Naive thymus-derived CD4-positive, alpha-beta T cell (primary cell): ENCODE data around the gene CRTC3. TPM values are rescaled to one million over a fixed set of nuclear protein-coding genes. Genes with fewer than 3 reads are reported as not detected.
A peak's percentile ranks its signal among the peaks of the same experiment; 100 is the strongest.
"Not testable (repeated sequence)": the region's sequence is repeated elsewhere in the genome, so short reads cannot be mapped to it uniquely, and the experiment has no call there.

ENCODE experiments used
- ATAC-seq: fragments of 150-1000 bp; cut with Tn5 transposase; 2 replicates; pipeline ENCODE4 v1.10.0; 2021; ENCODE audit warnings: mild to moderate bottlenecking, moderate library complexity
- CTCF ChIA-PET: fragments of 350-600 bp; sonication (Branson Sonifier 250); formaldehyde crosslinking; loops from one replicate; lab custom pipeline; 2021; ENCODE audit warnings: antibody characterized with exemption; lab: Charles Lee
- POLR2A ChIA-PET: fragments of 350-600 bp; sonication (Branson Sonifier 250); formaldehyde crosslinking; loops from one replicate; lab custom pipeline; 2021; ENCODE audit warnings: antibody characterized with exemption, inconsistent platforms; lab: Charles Lee
- DNase-seq, 9 donors: peaks; one replicate each; pipeline versions ENCODE4 v3.0.0 to v3.0.0-alpha.2; 2020 to 2022; ENCODE audit warnings: mixed read lengths in 1 of 9
- H3K27ac ChIP-seq: one replicate; pipeline ENCODE4 v1.7.0; 2013; ENCODE audit warnings: mild to moderate bottlenecking, low read depth, low read length, moderate library complexity
- H3K27me3 ChIP-seq, 2 donors: one replicate each; pipeline ENCODE4 v1.7.0; 2013; ENCODE audit warnings: low read length in 2 of 2, mild to moderate bottlenecking in 2 of 2, moderate library complexity in 2 of 2; ENCODE audit not compliant: control insufficient read depth in 2 of 2, insufficient read depth in 2 of 2
- H3K36me3 ChIP-seq, 3 experiments: 1 replicate in 2 of 3; 2 replicates in 1 of 3; pipeline ENCODE4 v1.7.0; 2013; ENCODE audit warnings: low read length in 3 of 3, mild to moderate bottlenecking in 3 of 3, moderate library complexity in 1 of 3; ENCODE audit not compliant: insufficient read depth in 3 of 3, control insufficient read depth in 2 of 3
- H3K4me1 ChIP-seq, 2 donors: one replicate each; pipeline ENCODE4 v1.7.0; 2013; ENCODE audit warnings: low read length in 2 of 2, mild to moderate bottlenecking in 2 of 2, moderate library complexity in 1 of 2; ENCODE audit not compliant: control insufficient read depth in 2 of 2, insufficient read depth in 2 of 2
- H3K4me3 ChIP-seq: 2 replicates; pipeline ENCODE4 v1.7.0; 2013; ENCODE audit warnings: mild to moderate bottlenecking, low read length
- H3K9me3 ChIP-seq, 3 experiments: 1 replicate in 2 of 3; 2 replicates in 1 of 3; pipeline ENCODE4 v1.7.0; 2013; ENCODE audit warnings: low read length in 3 of 3; ENCODE audit not compliant: control insufficient read depth in 2 of 3
- H3K27ac Mint-ChIP-seq, 9 donors: one replicate each; pipeline ENCODE4 v1.8.0; 2020 to 2022; ENCODE audit warnings: mixed read lengths in 9 of 9, mild to moderate bottlenecking in 8 of 9, moderate library complexity in 5 of 9, inconsistent platforms in 2 of 9
- H3K27me3 Mint-ChIP-seq, 5 donors: one replicate each; pipeline ENCODE4 v1.8.0; 2021 to 2022; ENCODE audit warnings: mixed read lengths in 5 of 5, mild to moderate bottlenecking in 1 of 5
- H3K36me3 Mint-ChIP-seq, 5 donors: one replicate each; pipeline ENCODE4 v1.8.0; 2020 to 2022; ENCODE audit warnings: mixed read lengths in 5 of 5, mild to moderate bottlenecking in 3 of 5, inconsistent platforms in 1 of 5
- H3K4me1 Mint-ChIP-seq, 7 donors: one replicate each; pipeline ENCODE4 v1.8.0; 2020 to 2022; ENCODE audit warnings: mixed read lengths in 7 of 7, mild to moderate bottlenecking in 3 of 7, inconsistent platforms in 1 of 7
- H3K4me3 Mint-ChIP-seq, 10 donors: one replicate each; pipeline ENCODE4 v1.8.0; 2020 to 2022; ENCODE audit warnings: mild to moderate bottlenecking in 10 of 10, mixed read lengths in 10 of 10, moderate library complexity in 6 of 10, inconsistent platforms in 2 of 10
- H3K9me3 Mint-ChIP-seq, 11 donors: one replicate each; pipeline ENCODE4 v1.8.0; 2020 to 2022; ENCODE audit warnings: mixed read lengths in 11 of 11, mild to moderate bottlenecking in 4 of 11, inconsistent platforms in 1 of 11, moderate library complexity in 1 of 11
- intact Hi-C, 2 donors: fragments of 100-400 bp; cut with micrococcal nuclease; formaldehyde crosslinking; loops; one replicate each; pipeline ENCODE4 v1.15.1; 2023
- polyA plus RNA-seq, 2 donors: library from polyadenylated mRNA; unstranded; fragments of 300-500 nt; fragmentation: Illumina TruSeq; gene quantifications; one replicate each; pipeline ENCODE4 v1.2.3, GENCODE V29; 2021
- total RNA-seq, 6 experiments: library from RNA in 5 of 6; stranded (reverse) in 5 of 6; gene quantifications; 1 replicate in 5 of 6; 2 replicates in 1 of 6; pipeline ENCODE4 v1.2.3 and lab custom pipeline; 2021 to 2026

The CRTC3 gene
- total and polyA plus RNA-seq, 7 experiments from 2014 or later, result 40.5 to 132 (median 106) TPM

DNA sequence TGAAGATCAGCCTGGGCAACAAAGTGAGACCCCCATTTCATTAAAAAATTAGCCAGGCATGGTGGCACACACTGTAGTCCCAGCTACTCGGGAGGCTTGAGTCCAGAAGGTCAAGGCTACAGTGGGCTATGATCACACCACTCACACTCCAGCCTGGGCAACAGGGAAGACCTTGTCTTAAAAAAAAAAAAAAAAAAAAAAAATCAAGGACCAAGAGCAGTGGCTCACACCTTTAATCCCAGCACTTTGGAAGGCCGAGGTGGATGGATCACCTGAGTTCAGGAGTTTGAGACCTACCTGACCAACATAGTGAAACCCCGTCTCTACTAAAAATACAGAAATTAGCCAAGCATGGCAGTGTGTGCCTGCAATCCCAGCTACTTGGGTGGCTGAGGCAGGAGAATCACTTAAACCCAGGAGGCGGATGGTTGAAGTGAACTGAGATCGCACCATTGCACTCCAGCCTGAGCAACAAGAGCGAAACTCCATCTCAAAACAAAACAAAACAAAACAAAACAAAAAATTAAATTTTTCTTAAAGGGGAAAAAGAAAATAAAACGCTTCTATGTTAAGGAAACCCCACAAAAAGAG, 138.1 kb downstream of the CRTC3 start:
- H3K27me3 ChIP-seq, H3K27ac ChIP-seq, DNase-seq, H3K9me3 Mint-ChIP-seq, H3K36me3 ChIP-seq, ATAC-seq, H3K4me3 ChIP-seq, H3K9me3 ChIP-seq, CTCF ChIA-PET, H3K27ac Mint-ChIP-seq, H3K4me1 ChIP-seq, intact Hi-C loops: not testable (repeated sequence)
- peaks cover 12 to 52% (median 34%) of the 10 kb centered on the region in 7 donors for H3K4me1 Mint-ChIP-seq
- peak overlapping the region in 1 of 10 donors; percentile 62 for H3K4me3 Mint-ChIP-seq
- peaks cover 0 to 13% (median 6%) of the 10 kb centered on the region in 5 donors for H3K27me3 Mint-ChIP-seq
- peaks cover 0 to 18% (median 0%) of the 10 kb centered on the region in 5 donors for H3K36me3 Mint-ChIP-seq
- POLR2A ChIA-PET, result interaction anchor here (0.6 to 3.7 kb wide), 3 partner anchors 7 to 264 kb away, joined by 3 to 11 read pairs (median 5); no protein-coding TSS in a partner anchor

- Mint-ChIP-seq H3K27ac (peak overlapping the region in 1 of 9 donors; percentile 34), H3K36me3 (peaks cover 0 to 12% (median 0%) of the 10 kb centered on the region in 5 donors), H3K4me1 (peaks cover 6 to 43% (median 20%) of the 10 kb centered on the region in 7 donors)
- ChIA-PET POLR2A (interaction anchor here (3.7 kb wide), 1 partner anchor 8 kb away, joined by 11 read pairs; no protein-coding TSS in a partner anchor), CTCF (interaction anchor here (0.7 to 1.5 kb wide), 3 partner anchors 11 to 182 kb away, joined by 3 to 4 read pairs (median 4); no protein-coding TSS in a partner anchor)
- H3K27ac ChIP-seq, intact Hi-C loops, ATAC-seq, H3K27me3 Mint-ChIP-seq, H3K27me3 ChIP-seq, H3K9me3 ChIP-seq, DNase-seq, H3K36me3 ChIP-seq, H3K4me3 Mint-ChIP-seq, H3K9me3 Mint-ChIP-seq, H3K4me3 ChIP-seq, H3K4me1 ChIP-seq: not testable (repeated sequence)
These were observed 140.9 kb downstream of the CRTC3 start for GRCh38 chr15:90670631-90671030.

DNA sequence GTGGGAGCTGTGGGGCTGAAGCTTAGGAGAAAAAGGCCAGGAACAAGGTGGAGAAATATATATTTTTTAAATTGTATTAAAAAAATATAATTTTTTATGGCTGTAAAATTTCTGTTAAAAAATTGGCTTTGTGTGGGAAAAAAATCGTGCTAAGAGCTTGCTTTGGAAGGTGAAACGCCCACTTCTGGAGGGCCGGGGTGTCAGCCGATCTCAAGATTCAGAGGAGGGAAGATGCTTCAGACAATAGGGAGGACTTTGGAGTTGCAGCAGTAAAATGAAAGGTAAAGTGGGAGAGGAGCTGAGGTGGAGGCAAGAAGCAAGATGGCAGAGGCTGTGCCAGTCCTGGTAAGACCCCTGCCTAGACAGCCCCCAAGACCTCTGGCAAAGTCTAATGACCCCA, 141.5 kb downstream of the CRTC3 start:
- Mint-ChIP-seq H3K4me3 (no peak overlapping the region), H3K9me3 (no peaks in the 10 kb centered on the region), H3K27ac (peak overlapping the region in 1 of 9 donors; percentile 25), H3K27me3 (peaks cover 0 to 7% (median 0%) of the 10 kb centered on the region in 5 donors), H3K4me1 (peaks cover 6 to 40% (median 14%) of the 10 kb centered on the region in 7 donors), H3K36me3 (peaks cover 0 to 13% (median 0%) of the 10 kb centered on the region in 5 donors)
- Histone ChIP-seq H3K27me3 (no peaks in the 10 kb centered on the region), H3K36me3 (no peaks in the 10 kb centered on the region), H3K27ac (no peak overlapping the region), H3K9me3 (no peaks in the 10 kb centered on the region), H3K4me1 (peaks cover 0 to 3% of the 10 kb centered on the region in 2 donors), H3K4me3 (no peak overlapping the region)
- intact Hi-C loops, result no loop called here
- DNase-seq (no peak), ATAC-seq (no peak)
- ChIA-PET POLR2A (interaction anchor here (1.0 kb wide), 1 partner anchor 10 kb away, joined by 3 read pairs; no protein-coding TSS in a partner anchor), CTCF (interaction anchor here (0.7 kb wide), 1 partner anchor 21 kb away, joined by 4 read pairs; no protein-coding TSS in a partner anchor)

DNA sequence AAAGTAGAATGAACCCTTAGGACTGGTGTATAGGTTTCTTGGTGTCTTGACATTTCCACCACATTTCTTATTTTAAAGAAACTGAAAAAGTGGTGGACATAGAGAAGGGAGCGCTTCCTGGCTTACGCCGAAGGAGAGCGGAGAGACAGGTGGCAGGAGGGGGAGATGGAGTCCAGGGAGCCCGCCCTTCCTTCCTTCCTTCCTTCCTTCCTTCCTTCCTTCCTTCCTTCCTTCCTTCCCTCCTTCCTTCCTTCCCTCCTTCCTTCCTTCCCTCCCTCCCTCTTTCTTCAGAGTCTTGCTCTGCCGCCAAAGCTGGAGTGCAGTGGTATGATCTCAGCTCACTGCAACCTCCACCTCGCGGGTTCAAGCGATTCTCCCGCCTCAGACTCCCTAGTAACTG, 143.6 kb downstream of the CRTC3 start:
- intact Hi-C loops, ATAC-seq, H3K27me3 Mint-ChIP-seq, H3K9me3 ChIP-seq, H3K4me3 ChIP-seq, H3K27ac ChIP-seq, H3K36me3 ChIP-seq, H3K27me3 ChIP-seq, H3K27ac Mint-ChIP-seq, H3K4me1 ChIP-seq, H3K9me3 Mint-ChIP-seq, DNase-seq, H3K4me3 Mint-ChIP-seq: not testable (repeated sequence)
- ChIA-PET POLR2A (interaction anchor here (0.6 kb wide), 2 partner anchors 16 to 282 kb away, joined by 3 read pairs; no protein-coding TSS in a partner anchor), CTCF (interaction anchor here (0.6 to 0.8 kb wide), 3 partner anchors 9 to 63 kb away, joined by 3 to 5 read pairs (median 5); no protein-coding TSS in a partner anchor)
- Mint-ChIP-seq H3K36me3 (peaks cover 0 to 17% (median 0%) of the 10 kb centered on the region in 5 donors), H3K4me1 (peaks cover 6 to 41% (median 13%) of the 10 kb centered on the region in 7 donors)

DNA sequence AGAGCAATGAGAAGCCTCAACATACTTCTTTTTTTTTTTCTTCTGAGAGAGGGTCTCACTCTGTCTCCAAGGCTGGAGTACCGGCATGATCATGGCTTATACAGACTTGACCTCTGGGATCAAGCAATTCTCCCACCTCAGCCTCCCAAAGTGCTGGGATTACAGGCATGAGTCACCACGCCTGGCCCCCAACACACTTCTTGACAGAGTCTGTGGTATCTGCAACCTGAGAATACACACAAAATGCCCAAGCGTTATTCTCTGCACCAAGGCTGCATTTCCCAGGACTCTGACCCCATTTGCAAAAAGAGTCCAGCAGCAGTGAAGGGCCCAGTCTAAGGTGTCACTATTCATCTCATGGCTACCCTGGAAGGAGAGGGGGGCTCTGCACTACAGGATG, 144.8 kb downstream of the CRTC3 start:
- Mint-ChIP-seq H3K27me3 (peaks cover 0 to 4% (median 0%) of the 10 kb centered on the region in 5 donors), H3K27ac (no peak overlapping the region), H3K36me3 (peaks cover 0 to 19% (median 0%) of the 10 kb centered on the region in 5 donors), H3K4me3 (no peak overlapping the region), H3K9me3 (peaks cover 0 to 2% (median 0%) of the 10 kb centered on the region in 11 donors), H3K4me1 (peaks cover 12 to 48% (median 24%) of the 10 kb centered on the region in 7 donors)
- Histone ChIP-seq H3K27me3 (no peaks in the 10 kb centered on the region), H3K36me3 (no peaks in the 10 kb centered on the region), H3K27ac (no peak overlapping the region), H3K4me3 (no peak overlapping the region), H3K4me1 (peaks cover 5 to 18% of the 10 kb centered on the region in 2 donors), H3K9me3 (no peaks in the 10 kb centered on the region)
- ATAC-seq (no peak), DNase-seq (no peak)
- POLR2A ChIA-PET, result no interaction called here
- intact Hi-C loops, result no loop called here
- CTCF ChIA-PET, result interaction anchor here (0.8 kb wide), 1 partner anchor 62 kb away, joined by 5 read pairs; no protein-coding TSS in a partner anchor

DNA sequence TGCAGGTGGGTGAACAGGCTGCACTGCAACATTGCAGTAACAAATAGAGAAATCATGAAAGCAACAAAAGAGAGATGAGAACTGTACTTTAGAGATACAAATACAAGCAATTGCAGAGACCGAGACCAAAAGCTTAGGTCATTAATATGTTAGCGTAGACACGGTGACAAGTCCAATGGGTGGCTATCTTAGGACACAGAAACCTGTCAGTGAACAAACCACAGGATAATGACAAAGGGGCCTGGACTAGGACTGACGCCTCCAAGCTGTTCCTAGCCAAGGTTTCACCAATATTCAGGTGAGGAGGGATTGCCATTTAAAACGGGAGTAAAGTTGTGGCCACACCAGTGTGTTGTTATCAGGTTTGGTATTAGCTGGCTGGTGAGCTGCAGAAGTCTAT, 145.7 kb downstream of the CRTC3 start:
- H3K27me3 Mint-ChIP-seq, result peaks cover 0 to 4% (median 0%) of the 10 kb centered on the region in 5 donors
- no peak overlapping the region for H3K27ac Mint-ChIP-seq
- H3K36me3 ChIP-seq, result no peaks in the 10 kb centered on the region
- peaks cover 0 to 2% (median 0%) of the 10 kb centered on the region in 11 donors for H3K9me3 Mint-ChIP-seq
- intact Hi-C loops, result loop anchor here in 1 of 2 donors (5.0 kb wide), 1 partner anchor 42 kb away; the partner anchor contains the start of gene BLM
- H3K4me3 ChIP-seq, result no peak overlapping the region
- POLR2A ChIA-PET, result interaction anchor here (1.4 kb wide), 1 partner anchor 13 kb away, joined by 3 read pairs; no protein-coding TSS in a partner anchor
- CTCF ChIA-PET, result interaction anchor here (0.6 to 0.8 kb wide), 2 partner anchors 22 to 383 kb away, joined by 3 read pairs; no protein-coding TSS in a partner anchor
- ATAC-seq (no peak), DNase-seq (no peak)
- no peaks in the 10 kb centered on the region for H3K9me3 ChIP-seq
- H3K27ac ChIP-seq, result no peak overlapping the region
- H3K4me1 ChIP-seq, result peaks cover 5 to 18% of the 10 kb centered on the region in 2 donors
- no peak overlapping the region for H3K4me3 Mint-ChIP-seq
- peaks cover 12 to 50% (median 26%) of the 10 kb centered on the region in 7 donors for H3K4me1 Mint-ChIP-seq
- no peaks in the 10 kb centered on the region for H3K27me3 ChIP-seq
- H3K36me3 Mint-ChIP-seq, result peaks cover 0 to 15% (median 0%) of the 10 kb centered on the region in 5 donors
